NCI-H2081 (cell line): ENCODE measurements around the gene ATXN1L.
"Not testable (repeated sequence)": the region's sequence is repeated elsewhere in the genome, so short reads cannot be mapped to it uniquely, and the experiment has no call there.

Experiments
- DNase-seq, 2 experiments: peaks; one replicate each; lab custom pipeline; 2025; lab: John Stamatoyannopoulos, UW

Gene ATXN1L

GRCh38 chr16:71845639-71846430 is at the start of gene ATXN1L:
Gene ATXN1L (plus strand): TSS chr16:71845976. CDS start chr16:71849741, 3,765 bp downstream.
- peak; percentile 86 to 87 for DNase-seq

GRCh38 chr16:71796501-71797097 is 49.2 kb upstream of the ATXN1L start:
- DNase-seq = no peak

DNA sequence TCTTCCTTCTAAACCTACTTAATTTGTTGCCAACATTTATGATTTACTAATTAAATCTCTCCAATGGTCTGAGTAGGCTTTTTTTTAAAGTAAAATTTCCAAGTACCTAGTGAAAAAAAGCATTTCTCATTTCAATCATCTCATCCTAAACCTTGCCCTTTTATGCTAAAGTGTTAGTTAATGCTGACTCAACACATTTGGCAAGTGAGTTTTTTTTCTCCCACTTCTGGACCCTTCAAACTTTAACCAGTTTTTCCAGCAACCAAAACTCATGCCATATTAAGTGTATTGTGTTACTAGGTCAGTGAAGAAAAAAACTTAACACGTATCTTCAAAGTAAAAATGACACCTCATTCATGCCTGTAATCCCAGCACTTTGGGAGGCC is 42.5 kb upstream of the ATXN1L start:
- no peak for DNase-seq

DNA sequence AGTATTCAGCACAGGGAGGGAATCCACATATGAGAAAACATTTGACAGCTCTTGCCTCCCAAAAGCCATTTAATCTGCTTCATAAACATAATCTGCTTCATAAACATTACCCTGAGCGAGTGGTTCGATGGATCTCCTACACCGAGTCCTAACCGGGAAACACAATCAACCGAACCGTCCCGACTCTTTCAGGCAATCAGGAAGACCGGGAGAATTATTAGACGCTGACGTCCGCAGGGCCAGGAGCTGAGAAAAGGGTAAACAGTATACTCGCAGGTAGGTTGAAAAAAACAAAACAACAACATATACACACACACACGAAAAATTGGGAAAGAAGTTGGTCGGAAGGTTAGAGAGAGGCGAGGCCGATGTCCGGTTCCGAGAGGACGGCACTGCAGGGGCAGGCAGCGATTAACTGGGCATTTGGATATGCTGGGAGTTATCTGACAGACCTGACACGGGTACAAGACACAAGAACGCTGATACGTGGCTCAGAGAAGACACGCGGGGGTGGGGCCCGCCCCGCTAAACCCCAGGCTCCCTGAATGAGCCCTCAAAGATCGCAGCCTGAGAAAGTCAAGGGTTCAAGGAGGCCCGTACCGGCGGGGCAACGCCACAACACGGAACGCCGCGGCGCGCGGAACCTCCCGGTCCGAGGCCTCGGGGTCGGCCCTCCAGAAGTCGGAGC is 37.7 kb upstream of the ATXN1L start:
- peak in 1 of 2 experiments; percentile 17 for DNase-seq

- peak; percentile 91 to 97 for DNase-seq
Measured at GRCh38 chr16:71808593-71809459, 37.0 kb upstream of the ATXN1L start, which contains the start of gene AP1G1. Gene AP1G1 (minus strand): TSS chr16:71808834. CDS start chr16:71789479, 19,355 bp downstream.

GRCh38 chr16:71810155-71810530 is 35.6 kb upstream of the ATXN1L start:
- not testable (repeated sequence) for DNase-seq

- DNase-seq = no peak
Measured at GRCh38 chr16:71811261-71811803, 34.4 kb upstream of the ATXN1L start.

GRCh38 chr16:71817155-71817500 is 28.6 kb upstream of the ATXN1L start:
- not testable (repeated sequence) for DNase-seq

- no peak for DNase-seq
Measured at GRCh38 chr16:71826533-71827017, 19.2 kb upstream of the ATXN1L start.

DNA sequence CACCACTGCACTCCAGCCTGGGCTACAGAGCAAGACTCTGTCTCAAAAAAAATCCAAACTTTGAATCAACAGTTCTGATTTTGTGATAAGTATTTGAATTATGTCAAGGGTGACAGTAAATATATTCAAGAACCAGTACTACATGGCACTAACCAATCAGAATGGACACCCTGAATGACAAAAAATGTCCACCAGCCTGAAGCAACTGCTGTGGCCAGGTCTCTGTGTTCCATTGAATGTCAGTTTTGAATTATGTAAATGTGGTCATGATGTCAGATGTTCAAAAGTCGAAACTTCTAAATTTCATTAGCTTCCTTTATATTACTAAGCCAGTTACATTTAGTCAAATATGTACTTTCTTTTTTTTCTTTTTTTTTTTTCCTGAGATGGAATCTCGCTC is 15.4 kb upstream of the ATXN1L start:
- no peak for DNase-seq

GRCh38 chr16:71831698-71832097 is 14.1 kb upstream of the ATXN1L start:
- not testable (repeated sequence) for DNase-seq

GRCh38 chr16:71832112-71832511 is 13.7 kb upstream of the ATXN1L start:
- not testable (repeated sequence) for DNase-seq

DNA sequence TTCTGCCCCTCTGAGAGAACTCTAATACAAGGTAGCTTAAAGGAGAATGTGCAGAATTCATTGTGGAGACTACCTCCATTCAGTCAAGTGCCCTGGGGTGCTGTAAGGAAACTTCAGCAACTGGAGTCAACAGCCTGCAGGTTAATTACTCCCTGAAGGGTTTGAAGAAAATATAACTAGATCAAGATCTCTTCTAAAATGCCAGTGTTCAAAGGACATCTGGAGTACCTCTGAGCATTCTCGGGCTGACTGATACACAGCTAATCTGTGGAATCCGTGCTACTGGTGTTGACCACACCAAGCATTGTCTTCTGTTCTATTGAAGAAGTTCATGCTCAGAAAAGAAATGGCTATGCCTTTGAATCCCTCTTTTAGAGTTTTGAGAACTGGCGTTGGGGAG is 11.5 kb upstream of the ATXN1L start:
- no peak for DNase-seq

GRCh38 chr16:71837150-71837549 is 8.6 kb upstream of the ATXN1L start:
- DNase-seq = no peak

GRCh38 chr16:71840052-71840451 is 5.7 kb upstream of the ATXN1L start:
- no peak for DNase-seq

DNA sequence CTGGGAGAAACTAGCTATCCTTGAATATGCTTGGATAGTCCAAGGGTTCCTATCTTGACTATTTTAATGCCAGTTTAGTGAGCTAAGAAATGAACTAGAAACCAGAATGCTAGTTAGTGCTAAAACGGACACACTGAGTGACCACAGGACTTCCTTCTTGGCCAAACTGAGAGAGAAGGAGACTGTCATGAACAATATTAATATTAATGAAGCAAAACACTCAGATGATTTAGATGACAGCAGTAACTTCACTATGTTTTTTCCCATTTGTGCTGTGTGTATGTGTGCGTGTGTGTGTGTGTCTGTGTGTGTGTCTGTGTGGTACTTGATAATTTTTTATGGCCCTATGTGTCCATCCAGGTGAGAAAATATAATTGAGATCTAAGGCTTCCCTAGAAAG is 2.2 kb upstream of the ATXN1L start:
- no peak for DNase-seq

DNA sequence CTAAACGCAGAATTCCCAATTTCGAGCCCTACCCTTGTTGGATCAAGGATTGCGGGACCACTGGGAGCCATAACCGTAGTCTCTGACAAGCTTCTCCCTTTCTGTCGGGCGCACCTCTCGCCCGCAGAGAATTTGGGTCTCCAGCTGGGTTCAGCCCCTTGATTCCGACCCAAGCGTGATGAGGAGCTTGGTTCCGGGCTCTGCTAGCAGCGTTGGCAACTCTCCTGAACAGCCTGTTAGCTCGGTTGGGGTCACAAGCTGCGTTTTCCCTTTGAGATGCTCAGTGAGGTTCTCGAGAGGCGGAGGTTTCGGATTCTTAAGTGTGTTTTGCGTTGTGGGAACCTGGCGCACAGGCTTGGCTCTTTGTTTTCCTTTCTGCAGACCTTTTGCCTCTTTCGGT is 655 bp downstream of the ATXN1L start:
- DNase-seq = no peak

GRCh38 chr16:71847096-71847495 is 1.3 kb downstream of the ATXN1L start:
- no peak for DNase-seq

GRCh38 chr16:71848622-71849021 is 2.8 kb downstream of the ATXN1L start:
- DNase-seq = no peak

- DNase-seq = no peak
Measured at GRCh38 chr16:71851746-71852145, 6.0 kb downstream of the ATXN1L start.

DNA sequence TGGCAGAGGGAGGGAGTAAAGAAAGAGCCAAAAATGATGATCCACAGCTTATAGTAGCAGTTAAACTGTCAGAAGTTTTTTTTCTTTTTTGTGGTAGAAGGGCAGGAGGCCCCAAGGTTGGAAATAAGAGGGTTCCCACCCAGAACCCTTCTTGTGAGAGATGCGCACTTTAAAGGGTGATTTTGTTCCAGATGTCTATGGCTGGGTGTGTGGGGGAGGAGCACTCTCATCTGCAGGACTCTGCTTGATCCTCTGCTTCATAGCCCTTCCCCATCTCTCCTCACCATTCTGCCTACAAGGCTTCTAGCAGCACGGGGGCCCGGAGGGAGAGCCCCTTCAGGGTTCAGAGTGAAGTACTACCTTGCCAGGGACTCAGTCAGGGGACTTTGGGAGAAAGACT is 6.4 kb downstream of the ATXN1L start:
- no peak for DNase-seq

DNA sequence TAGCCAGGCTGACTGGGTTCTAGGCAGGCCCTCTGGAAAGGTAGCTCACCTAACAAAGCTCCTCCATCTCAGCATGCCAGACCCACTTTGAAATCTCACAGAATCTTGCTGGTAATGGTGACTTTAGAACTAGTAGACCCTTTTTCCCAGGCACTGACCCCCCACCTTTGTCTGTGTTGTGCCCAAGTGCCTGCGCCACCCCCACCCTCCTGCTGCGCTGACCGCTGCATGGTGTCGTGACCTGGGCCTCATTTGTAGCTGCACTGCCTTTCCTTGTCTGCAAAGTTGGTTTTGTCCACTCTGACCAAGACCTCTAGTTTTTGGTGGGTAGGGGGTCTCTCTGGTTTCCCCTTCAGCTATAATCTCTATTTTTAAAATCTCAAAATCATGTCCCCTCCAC is 6.8 kb downstream of the ATXN1L start:
- DNase-seq = no peak
